NCI-H748 (cell line): ENCODE data around the gene USP36.
"Not testable (repeated sequence)": the region's sequence is repeated elsewhere in the genome, so short reads cannot be mapped to it uniquely, and the experiment has no call there.

Experiments
- DNase-seq: peaks from one replicate; lab custom pipeline; 2025; ENCODE audit not compliant: unreplicated experiment; lab: John Stamatoyannopoulos, UW

The USP36 gene

GRCh38 chr17:78794399-78794798, 46.2 kb downstream of the USP36 start:
- DNase-seq, result no peak

DNA sequence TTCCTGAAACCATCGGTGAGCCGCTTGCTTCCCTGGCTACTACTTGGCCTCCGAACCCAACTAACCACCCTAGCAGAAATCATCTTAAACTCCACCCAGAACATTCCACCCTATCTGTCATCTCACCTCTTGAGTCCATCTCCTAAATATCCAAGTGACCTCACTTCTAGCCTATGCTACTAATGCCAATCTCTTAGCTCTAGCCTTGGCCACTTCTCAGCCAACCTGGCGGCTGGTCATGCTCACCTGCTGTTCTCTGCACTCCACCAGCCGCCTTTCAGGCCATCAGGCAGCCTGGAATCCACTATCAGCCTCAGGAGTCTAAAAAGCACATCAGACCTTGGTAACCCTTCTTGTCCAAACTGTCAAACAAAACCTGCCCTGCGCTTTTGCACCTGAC, 46.6 kb downstream of the USP36 start:
- DNase-seq, result no peak

DNA sequence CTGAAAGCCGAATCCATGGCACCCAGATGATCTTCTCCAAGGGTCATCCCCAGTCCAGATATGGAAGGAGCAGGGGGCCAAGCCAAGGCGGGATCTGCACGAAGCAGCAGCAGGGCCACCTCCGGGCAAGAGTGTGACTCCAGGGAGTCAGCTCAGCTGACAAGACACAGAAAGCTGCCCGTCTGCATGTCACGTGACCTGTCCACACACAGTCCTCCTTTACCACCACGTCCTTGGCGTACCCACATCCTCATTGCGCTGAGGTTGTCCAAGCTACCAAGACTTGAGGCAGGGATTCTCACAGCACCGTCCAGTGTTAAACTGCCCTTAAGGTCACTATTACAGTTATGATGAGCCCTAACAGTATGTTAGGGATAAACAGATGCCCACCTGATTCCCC, 47.2 kb downstream of the USP36 start:
- DNase-seq, result no peak

GRCh38 chr17:78791840-78792709, 48.5 kb downstream of the USP36 start:
- no peak for DNase-seq

DNA sequence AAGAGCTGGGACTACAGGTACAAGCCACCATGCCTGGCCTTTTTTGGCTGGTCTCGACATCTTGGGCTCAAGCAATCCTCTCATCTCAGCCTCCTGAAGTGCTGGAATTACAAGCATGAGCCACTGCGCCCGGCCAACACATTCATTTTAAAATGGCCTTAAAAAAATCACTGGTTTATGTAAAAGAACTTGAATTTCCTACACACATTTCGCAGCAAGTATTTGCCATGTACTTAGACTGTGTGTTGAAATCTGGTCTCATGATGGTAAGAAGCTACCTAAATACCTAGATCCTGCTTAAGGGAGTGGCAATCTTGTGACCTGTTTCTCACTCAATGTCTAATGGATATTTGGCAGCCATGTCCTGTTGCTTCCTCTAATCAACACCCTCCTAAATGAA, 50.1 kb downstream of the USP36 start:
- DNase-seq, result no peak

GRCh38 chr17:78789663-78790181, 50.9 kb downstream of the USP36 start:
- DNase-seq, result peak; percentile 9

DNA sequence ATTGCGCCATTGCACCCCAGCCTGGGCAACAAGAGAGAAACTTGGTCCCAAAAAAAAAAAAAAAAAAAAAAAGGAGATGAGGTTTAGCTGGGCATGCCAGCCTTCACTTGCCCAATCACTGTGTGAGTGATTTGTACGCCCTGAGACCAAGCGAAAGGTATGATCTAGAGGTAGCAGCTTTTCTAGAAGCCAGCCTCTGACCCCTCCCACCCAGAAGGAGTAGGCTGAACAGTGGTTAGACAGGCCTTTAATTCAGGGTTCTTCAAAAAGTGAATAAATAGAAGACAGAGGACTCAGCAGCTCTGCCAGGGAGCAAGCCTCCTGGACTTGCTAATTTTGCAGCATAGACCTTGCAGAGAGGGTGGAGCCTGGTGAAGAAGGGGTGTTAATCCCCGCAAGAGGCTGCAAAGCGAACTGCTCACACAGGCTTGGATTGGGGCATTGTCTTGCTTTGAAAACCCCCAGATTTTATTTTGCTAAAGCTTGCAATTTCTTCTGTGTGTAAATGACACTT, 51.4 kb downstream of the USP36 start:
- DNase-seq, result no peak

DNA sequence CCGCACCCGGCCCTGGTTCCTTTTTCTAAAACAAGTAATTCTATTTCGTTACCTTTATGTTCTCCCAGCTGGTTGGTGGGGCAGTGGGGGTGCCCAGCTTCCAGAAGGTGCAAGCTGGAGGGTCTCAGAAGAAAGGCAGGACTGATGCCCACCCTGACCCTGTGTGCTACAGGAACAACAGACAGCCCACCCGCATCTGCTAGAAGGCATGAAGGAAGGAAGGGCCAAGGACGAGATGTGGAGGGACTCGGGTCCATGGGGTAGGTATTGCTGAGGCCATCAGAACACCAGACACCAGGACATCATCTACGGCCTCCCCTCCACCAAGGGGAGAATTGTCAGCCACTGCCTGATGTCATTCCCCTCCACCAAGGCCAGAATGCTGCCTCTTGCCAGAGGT, 52.2 kb downstream of the USP36 start:
- no peak for DNase-seq

DNA sequence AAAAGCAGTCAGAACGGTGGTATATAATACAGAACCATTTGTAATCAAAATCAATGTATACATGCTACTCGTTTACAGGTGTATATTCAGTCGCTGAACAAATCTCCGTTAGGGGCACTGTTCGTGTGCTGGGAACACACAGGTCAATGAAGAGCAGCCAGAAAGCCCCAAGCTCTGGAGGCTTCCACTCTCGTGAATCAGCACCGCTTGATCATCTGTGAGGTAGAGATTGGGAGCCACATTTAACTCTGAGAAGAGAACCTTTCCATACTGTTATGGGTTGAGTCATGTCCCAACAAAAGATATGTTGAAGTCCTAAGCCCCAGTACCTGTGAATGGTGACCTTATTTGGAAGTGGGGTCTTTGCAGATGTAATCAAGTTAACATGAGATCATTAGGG, 53.2 kb downstream of the USP36 start:
- peak; percentile 1 for DNase-seq

DNA sequence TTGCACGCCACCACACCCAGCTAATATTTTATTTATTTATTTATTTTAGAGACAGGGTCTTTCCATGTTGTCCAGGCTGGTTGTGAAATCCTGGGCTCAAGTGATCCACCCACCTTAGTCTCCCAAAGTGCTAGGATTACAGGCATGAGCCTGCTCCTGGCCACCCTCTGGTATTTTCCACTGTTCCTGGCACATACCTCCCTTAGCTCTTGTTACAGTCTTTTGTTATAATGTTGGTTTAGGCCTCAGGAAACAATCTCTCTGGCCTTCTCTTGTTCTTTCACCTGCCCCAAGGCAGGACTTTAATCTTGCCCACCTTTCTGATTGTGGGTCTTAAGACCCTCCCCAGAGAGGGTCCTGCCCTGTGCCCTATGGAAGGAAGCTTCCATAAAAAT, 55.0 kb downstream of the USP36 start:
- no peak for DNase-seq

DNA sequence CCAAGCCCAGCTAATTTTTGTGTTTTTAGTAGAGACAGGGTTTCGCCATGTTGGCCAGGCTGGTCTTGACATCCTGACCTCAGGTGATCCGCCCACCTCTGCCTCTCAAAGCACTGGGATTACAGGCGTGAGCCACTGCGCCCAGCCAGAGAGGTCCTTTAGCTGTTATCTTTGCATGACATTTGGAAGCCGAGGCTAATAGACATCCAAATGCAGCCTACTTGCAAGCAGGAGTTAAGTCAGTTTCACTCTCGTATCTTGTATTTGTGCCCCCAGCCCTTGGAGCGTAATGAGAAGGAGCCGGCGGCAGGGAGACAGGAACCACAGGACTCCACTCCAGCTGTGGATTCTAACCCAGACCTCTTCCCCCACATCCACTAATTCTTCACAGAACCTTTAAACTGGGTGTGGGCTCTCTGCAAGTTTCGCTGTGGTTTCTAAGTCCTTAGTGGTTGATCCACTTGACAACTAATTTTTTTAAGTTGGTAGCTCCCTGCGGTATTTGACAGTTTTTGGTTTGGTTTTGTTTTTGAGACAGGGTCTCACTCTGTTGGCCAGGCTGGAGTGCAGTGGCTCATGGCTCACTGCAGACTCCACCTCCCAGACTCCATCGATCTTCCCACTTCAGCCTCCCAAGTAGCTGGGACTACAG, 55.5 kb downstream of the USP36 start:
- no peak for DNase-seq

DNA sequence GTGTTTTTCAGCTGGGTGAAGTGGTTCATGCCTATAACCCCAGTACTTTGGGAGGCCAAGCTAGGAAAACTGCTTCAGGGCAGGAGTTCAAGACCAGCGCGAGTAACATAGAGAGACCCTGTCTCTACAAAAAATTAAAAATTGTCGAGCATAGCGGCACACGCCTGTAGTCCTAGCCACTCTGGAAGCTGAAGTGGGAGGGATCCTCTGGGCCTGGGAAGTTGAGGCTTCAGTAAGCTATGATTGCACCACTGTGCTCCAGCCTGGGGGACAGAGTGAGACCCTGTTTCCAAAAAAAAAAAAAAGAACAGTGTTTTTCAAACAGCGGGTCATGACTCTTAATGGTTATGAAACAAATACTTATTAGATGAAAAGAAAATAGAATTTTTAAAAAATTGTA, 56.3 kb downstream of the USP36 start:
- no peak for DNase-seq

GRCh38 chr17:78783711-78784324, 56.8 kb downstream of the USP36 start:
- no peak for DNase-seq

- DNase-seq, result no peak
Measured at GRCh38 chr17:78781893-78782304, 58.7 kb downstream of the USP36 start, which contains the start of gene CYTH1. CYTH1 (minus strand) TSS chr17:78782273; CDS start chr17:78782223, 50 bp downstream.

DNA sequence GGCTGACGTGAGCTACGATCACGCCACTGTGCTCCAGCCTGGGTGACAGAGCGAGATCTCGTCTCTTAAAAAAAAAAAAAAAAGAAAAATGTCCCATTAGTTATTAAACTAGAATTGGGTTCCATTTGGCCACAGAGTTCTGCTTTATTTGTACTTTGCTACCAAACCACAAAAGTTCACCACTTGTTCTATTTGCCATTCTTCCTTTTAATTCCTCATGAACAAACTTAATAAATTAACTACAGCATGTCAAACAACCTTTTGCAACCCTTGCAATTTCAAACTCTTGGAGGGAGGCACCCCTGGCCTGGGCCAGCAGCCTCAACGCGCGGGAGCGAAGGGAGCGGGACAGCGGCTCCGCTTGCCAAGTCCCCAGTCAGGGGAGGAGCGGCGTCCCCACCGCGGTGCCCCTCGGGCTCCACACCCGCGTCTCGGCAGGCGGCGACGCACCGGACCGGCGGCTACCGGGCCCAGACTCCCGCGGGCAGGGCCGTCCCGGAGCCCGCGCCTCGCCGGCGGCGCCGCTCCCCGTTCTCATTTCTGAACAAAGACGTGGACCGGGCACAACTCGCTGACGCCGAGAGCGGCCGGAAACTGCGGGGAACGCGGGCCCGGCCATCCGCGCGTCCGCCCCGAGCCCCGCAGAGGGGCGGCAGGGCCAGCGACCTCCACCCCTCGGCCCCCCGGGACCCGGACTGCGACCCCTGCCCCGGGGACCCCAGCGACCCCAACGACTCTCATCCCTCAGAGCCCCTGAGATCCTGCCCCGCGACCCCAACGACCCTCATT, 59.3 kb downstream of the USP36 start:
- peak; percentile 28 for DNase-seq

DNA sequence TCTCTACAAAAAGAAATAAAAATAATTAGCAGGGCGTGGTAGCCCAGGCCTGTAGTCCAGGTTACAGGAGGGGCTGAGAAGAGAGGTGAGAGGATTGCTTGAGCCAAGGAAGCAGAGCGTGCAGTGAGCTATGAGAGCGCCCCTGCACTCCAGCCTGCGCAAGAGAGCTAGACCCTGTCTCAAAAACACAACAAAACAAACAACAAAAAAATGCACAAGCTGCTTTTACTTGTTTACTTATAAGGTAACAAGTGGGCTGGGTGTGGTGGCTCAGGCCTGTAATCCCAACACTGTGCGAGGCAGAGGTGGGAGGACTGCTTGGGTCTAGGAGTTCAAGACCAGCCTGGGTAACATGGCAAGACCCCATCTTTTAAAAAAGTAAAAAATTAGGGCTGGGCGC, 60.3 kb downstream of the USP36 start:
- peak; percentile 31 for DNase-seq

DNA sequence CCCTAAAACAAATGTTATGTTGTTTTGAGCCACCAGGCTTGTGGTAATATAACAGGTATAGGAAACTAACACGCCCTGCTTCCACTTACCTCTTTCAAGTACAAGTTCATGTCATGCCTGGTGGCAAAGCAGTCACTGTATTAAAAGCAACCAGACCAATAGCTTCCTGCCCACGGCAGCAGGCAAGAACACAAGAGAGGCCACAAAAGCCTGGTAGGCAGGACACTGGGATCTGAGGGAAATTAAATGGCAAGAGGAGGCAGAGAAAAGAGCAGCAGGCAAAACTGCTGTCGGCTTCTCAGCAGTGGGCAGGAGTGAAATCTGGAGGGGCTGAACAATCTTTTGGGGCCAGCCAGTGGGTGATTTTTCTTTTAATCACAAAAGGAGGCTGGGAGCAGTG, 60.8 kb downstream of the USP36 start:
- no peak for DNase-seq

- not testable (repeated sequence) for DNase-seq
Measured at GRCh38 chr17:78779286-78779651, 61.3 kb downstream of the USP36 start.

DNA sequence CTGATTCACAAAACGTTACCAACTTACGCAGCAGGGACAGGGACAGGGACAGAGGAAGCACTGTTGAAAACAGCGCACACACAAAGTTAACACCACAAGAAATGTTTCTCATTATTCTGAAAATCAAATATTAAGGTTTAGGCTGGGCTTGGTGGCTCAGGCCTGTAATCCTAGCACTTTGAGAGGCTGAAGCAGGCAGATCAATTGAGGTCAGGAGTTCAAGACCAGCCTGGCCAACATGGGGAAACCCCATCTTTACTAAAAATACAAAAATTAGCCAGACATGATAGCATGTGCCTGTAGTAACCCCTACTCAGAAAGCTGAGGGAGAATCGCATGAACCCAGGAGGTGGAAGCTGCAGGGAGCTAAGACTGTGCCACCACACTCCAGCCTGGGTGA, 62.7 kb downstream of the USP36 start:
- no peak for DNase-seq

DNA sequence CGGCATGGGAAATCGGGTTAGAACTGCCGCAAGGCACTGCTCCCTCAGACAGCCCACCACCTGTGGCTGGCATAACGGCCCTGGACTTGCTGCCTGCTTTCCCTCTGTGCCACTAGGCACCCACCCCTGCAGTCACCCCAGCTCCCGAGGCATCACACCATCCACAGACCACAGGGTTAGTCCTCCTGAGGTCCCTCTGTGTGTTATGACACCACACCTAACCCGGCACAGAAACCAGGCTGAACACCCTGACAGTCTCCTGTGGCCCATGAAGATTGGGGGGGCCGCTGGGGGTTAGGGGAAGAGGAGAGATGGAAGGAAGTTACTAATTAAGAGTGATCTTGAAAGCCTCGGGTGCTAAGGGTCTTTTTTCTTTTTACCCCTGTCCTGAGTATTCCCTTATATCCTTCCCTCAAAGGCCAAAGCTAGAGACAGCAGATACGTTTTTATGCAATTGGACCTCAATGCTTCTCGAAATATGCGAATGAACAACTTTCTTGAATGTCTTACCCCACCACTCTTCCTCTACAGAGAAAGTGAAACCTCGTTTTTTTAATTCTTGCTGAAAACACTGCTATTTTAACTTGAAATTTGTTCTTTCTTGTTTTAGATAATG, 65.5 kb downstream of the USP36 start:
- DNase-seq, result no peak
